ENCODE results near the gene TNIP2. TPM values are rescaled to one million over a fixed set of nuclear protein-coding genes. Genes with fewer than 3 reads are reported as not detected.
A peak's percentile ranks its signal among the peaks of the same experiment; 100 is the strongest.
"Not testable (repeated sequence)": the region's sequence is repeated elsewhere in the genome, so short reads cannot be mapped to it uniquely, and the experiment has no call there.

The TNIP2 gene
- total RNA-seq, 1 donor from 2014 or later: 22.6 TPM

DNA sequence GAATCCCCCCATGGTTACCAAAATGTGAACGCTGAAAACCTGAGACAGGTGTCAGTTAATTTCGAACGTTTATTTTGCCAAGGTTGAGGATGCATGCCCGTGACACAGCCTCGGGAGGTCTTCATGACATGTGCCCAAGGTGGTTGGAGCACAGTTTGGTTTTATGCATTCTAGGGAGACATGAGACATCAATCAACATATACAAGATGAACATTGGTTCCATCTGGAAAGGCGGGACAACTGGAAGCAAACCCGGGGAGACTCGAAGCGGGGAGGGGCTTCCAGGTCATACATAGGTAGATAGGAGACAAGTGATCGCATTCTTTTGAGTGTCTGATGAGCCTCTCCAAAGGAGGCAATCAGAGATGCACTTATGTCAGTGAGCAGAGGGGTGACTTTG lies 25.8 kb upstream of the TNIP2 start:
- peak; percentile 53 for DNase-seq (ENCODE audit: low spot score)
- intact Hi-C loops (cut with DNase I): no loop called here

GRCh38 chr4:2780643-2781042 lies 24.5 kb upstream of the TNIP2 start:
- DNase-seq (ENCODE audit: low spot score); intact Hi-C loops (cut with DNase I): not testable (repeated sequence)

- intact Hi-C loops (cut with DNase I): no loop called here
- peak; percentile 12 for DNase-seq (ENCODE audit: low spot score)
These were observed 15.1 kb upstream of the TNIP2 start for GRCh38 chr4:2771264-2771663.

GRCh38 chr4:2768921-2769336 lies 12.8 kb upstream of the TNIP2 start:
- intact Hi-C loops (cut with DNase I): no loop called here
- peak; percentile 54 for DNase-seq (ENCODE audit: low spot score)

DNA sequence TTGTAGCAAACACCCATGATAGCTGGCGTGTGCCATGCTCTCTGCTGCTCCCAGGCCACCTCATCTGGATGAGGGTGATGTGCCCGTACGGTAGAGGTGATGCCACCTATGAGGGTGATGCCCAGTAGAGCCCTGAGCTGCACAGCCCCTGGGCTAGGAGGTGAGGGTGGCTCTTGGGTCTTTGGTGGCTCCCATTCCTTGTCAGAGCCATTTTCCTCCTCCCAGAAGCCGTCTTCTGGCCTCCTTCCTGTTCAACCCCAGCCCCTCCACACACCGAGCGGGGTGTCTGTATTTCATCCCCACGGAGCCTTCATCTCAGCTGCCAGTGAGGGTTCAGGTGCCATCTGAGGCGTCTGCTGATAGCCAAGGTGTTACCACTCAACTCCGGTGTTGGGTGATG lies 12.0 kb upstream of the TNIP2 start:
- intact Hi-C loops (cut with DNase I): no loop called here
- DNase-seq (ENCODE audit: low spot score): peak; percentile 27

DNA sequence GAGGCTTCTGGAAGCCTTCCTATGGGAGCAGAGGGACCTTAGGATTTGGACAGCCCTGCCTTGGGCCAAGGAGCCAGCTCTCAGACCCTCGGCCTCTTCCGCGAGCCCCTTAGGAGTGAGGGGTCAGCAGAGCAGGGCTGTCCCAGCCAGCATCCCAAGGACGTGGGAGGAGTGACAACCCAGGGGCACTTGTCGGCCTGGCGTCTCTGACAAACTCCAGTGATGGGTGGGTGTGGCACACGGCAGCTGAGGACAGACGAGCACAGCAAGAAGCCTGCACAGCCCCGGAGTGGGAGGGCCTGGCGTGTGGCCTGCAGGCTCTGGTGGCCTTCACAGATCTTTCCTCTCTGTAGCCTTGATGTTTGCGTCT lies 11.6 kb upstream of the TNIP2 start:
- no peak for DNase-seq (ENCODE audit: low spot score)
- intact Hi-C loops (cut with DNase I): loop anchor here (2.0 kb wide), 1 partner anchor 25 kb away; the partner anchor contains the start of gene SH3BP2

GRCh38 chr4:2767046-2767704 lies 11.0 kb upstream of the TNIP2 start:
- no peak for DNase-seq (ENCODE audit: low spot score)
- intact Hi-C loops (cut with DNase I): loop anchor here (2.0 kb wide), 1 partner anchor 26 kb away; the partner anchor contains the start of gene SH3BP2

GRCh38 chr4:2765832-2766526 lies 9.8 kb upstream of the TNIP2 start:
- DNase-seq (ENCODE audit: low spot score): no peak
- intact Hi-C loops (cut with DNase I): loop anchor here (2.0 kb wide), 1 partner anchor 27 kb away; the partner anchor contains the start of gene SH3BP2

GRCh38 chr4:2763511-2763967 lies 7.4 kb upstream of the TNIP2 start:
- DNase-seq (ENCODE audit: low spot score): no peak
- intact Hi-C loops (cut with DNase I): loop anchor here (5.0 kb wide), 2 partner anchors 79 to 274 kb away; partner anchors contain the start of gene ADD1

- not testable (repeated sequence) for DNase-seq (ENCODE audit: low spot score)
- intact Hi-C loops (cut with DNase I): loop anchor here (5.0 kb wide), 2 partner anchors 80 to 275 kb away; partner anchors contain the start of gene ADD1
These were observed 6.6 kb upstream of the TNIP2 start for GRCh38 chr4:2762486-2763370.

- intact Hi-C loops (cut with DNase I): loop anchor here (5.0 kb wide), 2 partner anchors 80 to 275 kb away; partner anchors contain the start of gene ADD1
These were observed 5.9 kb upstream of the TNIP2 start for GRCh38 chr4:2762048-2762447.

GRCh38 chr4:2761035-2761923 lies 5.1 kb upstream of the TNIP2 start:
- no peak for DNase-seq (ENCODE audit: low spot score)
- intact Hi-C loops (cut with DNase I): loop anchor here (5.0 kb wide), 2 partner anchors 81 to 276 kb away; partner anchors contain the start of gene ADD1

More at GRCh38 chr4:2762048-2762447, 5.9 kb upstream of the TNIP2 start:
- DNase-seq (ENCODE audit: low spot score): no peak

GRCh38 chr4:2757426-2757825 lies 1.3 kb upstream of the TNIP2 start:
- intact Hi-C loops (cut with DNase I): loop anchor here (2.0 to 10.0 kb wide), 2 partner anchors 177 to 223 kb away; partner anchors contain the start of gene FAM193A
- DNase-seq (ENCODE audit: low spot score): no peak

GRCh38 chr4:2756691-2757350 lies 685 bp upstream of the TNIP2 start:
- DNase-seq (ENCODE audit: low spot score): no peak
- intact Hi-C loops (cut with DNase I): loop anchor here (2.0 to 10.0 kb wide), 2 partner anchors 178 to 222 kb away; partner anchors contain the start of gene FAM193A

DNA sequence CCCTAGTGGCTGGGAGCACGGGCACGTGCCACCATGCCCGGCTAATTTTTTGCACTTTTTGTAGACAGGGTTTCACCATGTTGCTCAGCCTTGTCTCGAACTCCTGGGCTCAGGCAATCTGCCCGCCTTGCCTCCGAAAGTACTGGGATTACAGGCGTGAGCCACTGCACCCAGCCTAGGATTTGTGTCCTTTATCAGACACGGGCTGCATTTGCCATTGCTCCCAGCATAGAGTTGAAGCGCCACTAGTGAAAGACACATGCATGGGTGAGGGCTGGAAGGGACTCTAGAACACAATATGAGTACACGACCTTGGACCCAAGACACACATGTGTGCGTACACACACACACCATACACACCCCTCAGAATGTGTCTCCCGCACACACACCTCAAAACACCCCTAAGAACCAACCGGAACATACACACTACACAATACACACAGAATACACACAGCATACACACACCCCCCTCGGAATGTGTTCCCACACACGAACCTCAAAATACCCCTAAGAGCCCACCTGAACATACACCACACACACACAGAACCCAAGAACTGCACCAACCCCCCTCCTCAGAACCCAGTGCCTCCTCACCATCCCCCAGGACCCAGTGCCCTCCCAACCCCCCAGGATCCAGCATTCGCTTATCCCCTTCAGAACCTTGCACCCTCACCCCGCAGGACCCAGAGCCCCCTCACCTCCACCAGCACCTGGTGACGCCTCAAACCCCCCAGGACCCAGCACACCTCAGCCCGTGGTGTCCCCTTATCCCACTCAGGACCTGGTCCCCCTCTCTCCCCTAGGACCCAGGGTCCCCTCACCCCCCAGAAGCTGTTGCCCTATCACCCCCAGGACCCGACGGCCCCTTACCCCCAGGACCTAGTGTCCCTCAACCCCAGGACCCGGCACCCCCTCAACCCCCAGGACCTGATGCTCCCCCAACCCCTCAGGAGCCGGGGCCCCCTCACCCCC lies 1.0 kb downstream of the TNIP2 start:
- intact Hi-C loops (cut with DNase I): loop anchor here (10.0 kb wide), 1 partner anchor 220 kb away; the partner anchor contains the start of gene FAM193A
- no peak for DNase-seq (ENCODE audit: low spot score)

DNA sequence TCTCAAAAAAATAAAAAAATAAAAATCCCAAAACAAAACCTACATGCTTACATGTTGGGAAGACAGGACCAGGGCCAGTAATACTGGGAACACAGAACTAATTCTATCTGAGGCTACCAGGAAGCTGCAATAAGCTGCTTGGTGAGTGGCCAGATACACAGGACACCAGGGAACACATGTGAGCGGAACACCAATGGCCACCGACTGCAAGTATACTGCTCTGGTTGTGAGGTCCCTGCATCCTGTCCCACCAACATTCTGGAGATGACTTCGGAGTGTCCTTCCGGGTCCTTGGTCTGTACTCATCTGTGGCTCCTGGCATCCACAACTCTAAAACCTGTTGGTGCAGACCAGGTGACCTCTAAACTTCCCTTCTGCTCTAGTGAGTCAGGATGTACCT lies 2.7 kb downstream of the TNIP2 start:
- no peak for DNase-seq (ENCODE audit: low spot score)
- intact Hi-C loops (cut with DNase I): loop anchor here (10.0 kb wide), 1 partner anchor 219 kb away; the partner anchor contains the start of gene FAM193A

Measured in cardiac septum (tissue), 1 donor.